GM21619 (cell line): ENCODE measurements around the gene CD9.
A peak's percentile ranks its signal among the peaks of the same experiment; 100 is the strongest.
"Not testable (repeated sequence)": the region's sequence is repeated elsewhere in the genome, so short reads cannot be mapped to it uniquely, and the experiment has no call there.

ENCODE experiments used
- ATAC-seq: cut with Tn5 transposase; IDR thresholded peaks from one replicate; pipeline ENCODE4 v1.9.1; 2021; ENCODE audit not compliant: unreplicated experiment

Gene CD9

DNA sequence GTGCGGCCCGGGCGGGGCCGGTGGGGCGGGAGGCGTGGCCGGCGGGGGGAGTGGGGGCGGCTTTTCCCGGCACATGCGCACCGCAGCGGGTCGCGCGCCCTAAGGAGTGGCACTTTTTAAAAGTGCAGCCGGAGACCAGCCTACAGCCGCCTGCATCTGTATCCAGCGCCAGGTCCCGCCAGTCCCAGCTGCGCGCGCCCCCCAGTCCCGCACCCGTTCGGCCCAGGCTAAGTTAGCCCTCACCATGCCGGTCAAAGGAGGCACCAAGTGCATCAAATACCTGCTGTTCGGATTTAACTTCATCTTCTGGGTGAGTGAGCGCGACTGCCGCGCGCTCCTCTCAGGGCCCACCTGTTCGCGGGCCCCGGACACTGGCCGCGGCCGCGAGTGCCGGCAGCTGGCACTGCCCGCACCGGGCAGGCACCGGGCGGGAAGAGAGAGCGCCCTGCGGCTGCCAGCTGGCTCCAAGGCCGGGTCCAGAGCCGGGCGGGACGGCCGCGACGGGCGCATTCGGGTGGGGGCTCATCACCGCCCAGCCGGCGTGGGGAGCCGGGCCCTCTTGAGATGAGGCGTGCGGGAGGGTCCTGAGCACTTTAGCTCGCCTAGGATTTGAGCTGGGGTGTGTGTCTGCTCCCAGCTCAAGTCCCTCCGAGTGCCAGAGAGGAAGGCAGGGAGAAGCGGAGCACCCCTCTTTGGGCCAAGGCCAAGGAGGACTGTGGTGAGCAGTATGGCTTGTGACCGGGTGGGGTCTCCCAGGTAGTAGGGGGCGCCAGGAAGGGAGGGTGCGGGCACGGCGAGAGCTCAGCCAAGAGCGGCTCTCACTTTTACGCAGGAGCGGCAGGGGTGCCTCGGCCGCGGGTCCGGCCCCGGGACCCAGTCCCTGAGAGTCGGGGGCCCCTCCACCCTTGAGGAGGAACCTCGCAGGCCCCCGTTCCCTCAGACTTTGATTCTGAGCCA, at the start of gene CD9:
Gene CD9, plus strand, starts transcription at position 145 of the 957 bp plus-strand sequence. Its CDS starts 100 bp downstream, at position 245.
- ATAC-seq = no peak

DNA sequence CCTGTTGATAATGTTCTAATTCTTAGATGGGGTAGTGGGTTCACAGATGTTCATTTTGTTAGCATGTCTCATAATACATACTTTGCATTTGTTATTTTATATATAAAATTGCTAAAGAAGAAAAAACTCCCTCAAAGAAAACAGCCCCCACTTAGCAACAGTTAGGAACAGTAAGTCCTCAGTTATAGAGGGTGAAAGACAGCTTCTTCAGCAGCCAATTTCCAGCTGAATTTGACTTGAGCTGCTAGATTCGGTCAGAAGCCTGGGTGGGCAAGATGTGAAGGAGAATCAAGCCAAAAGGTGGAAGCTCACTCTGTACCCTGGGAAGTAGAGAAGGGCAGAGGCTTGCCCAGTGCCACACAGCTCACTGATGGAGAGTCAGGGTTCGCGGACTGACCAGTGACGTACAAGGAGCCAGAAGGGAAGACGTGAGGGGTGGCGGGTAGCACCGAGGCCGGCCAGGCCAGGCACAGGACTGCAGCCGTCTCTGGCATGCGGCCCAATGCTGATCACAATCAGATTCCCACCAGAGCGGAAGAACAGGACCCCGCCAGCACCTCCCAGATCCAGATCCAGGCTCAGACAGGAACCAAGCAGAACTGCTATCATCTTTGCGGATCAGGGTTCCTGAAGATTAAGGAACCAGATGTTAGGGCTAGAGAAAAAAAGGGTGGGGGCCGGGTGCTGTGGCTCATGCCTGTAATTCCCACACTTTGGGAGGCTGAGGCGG, 45.3 kb upstream of the CD9 start:
- no peak for ATAC-seq

DNA sequence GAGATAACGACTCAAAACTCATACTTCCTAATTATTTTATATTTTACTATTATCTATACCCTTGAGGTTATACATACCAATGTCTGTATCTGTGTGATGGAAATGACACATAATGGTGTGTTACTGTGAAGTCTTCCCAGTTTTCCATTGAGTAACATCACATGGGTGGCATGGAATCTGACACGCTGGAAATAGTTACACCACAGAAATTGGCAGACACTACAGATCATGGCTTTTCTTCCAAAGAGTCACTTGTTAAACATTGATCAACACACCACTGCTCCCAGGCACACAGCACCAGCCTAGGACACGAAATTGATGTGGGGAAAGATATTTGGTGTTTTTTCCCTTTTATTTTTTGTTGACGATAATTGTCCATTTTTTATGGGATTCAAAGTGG, 42.7 kb upstream of the CD9 start:
- no peak for ATAC-seq

DNA sequence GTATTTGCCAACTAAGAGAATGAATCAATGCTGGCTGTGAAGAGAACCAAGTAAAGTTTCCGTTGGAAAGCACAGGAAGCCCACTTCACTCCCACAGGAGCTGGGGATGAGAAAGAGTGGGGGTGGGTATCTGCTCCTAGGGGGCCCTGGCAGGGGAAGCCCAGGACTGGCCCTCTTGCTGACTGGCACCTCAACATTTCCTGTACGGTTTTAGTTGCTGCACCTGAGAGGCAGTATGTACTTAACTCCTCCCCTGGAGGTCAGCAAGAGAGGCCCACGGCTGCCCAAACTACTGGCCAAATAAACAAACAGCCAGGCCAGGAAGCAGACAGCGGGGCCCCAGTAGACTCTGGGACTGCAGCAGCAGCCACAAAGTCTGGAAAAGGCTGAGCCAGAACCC, 41.9 kb upstream of the CD9 start:
- no peak for ATAC-seq

DNA sequence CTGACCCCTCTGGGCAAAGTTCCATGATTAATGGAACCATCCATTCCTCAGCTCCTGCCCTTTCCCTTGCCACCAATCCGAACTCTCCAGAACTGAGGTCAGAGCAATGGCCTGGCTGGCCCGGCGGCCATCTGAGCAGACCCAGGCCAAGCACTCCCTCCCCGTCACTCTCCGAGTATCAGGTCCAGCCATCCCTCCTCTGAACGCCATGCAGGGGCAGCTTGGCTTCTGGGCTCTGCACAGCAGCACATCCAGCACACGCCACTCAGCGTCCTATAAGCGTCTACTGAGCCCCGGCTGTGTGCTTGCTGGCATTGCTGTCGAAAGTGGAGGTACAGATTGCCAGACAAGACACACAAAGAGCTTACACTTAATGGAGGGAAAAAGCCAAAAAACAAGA, 41.5 kb upstream of the CD9 start:
- ATAC-seq = no peak

DNA sequence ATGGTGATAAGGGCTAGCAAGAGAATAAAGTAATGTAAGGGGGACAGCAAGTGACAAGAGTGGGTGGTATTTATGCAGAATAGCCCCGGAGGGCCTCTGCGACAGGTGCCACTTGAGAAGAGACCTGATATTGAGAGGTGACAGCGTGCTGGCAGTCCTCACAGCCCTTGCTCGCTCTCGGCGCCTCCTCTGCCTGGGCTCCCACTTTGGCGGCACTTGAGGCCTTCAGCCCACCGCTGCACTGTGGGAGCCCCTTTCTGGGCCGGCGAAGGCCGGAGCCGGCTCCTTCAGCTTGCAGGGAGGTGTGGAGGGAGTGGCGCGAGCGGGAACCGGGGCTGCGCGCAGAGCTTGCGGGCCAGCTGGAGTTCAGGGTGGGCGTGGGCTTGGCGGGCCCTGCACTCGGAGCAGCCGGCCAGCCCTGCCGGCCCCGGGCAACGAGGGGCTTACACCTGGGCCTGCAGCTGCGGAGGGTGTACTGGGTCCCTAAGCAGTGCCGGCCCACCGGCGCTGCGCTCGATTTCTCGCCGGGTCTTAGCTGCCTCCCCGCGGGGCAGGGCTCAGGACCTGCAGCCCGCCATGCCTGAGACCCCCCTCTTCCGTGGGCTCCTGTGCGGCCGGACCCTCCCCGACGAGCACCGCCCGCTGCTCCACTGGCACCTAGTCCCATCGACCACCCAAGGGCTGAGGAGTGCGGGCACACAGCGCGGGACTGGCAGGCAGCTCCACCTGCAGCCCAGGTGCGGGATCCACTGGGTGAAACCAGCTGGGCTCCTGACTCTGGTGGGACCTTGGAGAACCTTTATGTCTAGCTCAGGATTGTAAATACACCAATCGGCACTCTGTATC, 40.8 kb upstream of the CD9 start:
- ATAC-seq = not testable (repeated sequence)

GRCh38 chr12:6160049-6160649, 40.1 kb upstream of the CD9 start:
- not testable (repeated sequence) for ATAC-seq

DNA sequence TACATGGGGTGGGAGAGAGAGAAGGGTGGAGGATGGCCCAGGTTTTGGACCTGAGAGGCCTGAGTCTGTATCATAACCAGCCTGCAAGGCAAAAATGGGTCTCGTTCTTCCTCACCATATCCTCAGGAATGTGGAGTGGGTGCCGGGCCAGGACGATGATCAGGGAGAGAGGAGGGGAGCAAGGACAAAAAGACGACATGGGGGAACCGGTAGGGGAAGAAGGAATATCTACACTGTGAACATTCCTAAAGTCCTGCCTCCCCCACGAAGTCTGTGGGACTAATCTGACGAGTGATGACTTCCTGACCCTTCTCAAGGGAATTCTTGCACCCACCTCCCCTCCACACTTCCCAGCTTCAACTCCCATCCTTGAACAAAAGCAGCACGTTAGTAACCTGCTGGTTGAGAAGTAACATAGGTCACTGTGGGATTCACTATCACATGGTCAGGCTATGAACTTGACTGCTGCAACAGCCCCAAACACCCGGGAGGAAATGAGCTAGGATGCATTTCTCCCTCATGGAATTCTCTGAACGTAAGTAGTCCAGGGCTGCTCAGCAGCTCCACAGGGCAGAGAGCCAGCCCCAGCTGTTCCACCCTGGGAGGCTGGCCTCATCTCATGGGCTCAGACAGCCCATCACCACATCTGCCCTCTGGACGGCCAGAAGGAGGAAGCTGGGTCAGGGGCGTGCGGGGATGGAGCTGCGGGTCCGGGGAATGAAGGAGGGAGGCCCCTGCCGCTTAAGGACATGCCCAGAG, 38.9 kb upstream of the CD9 start:
- no peak for ATAC-seq

- ATAC-seq = no peak
These were observed 36.7 kb upstream of the CD9 start for GRCh38 chr12:6163416-6164060.

DNA sequence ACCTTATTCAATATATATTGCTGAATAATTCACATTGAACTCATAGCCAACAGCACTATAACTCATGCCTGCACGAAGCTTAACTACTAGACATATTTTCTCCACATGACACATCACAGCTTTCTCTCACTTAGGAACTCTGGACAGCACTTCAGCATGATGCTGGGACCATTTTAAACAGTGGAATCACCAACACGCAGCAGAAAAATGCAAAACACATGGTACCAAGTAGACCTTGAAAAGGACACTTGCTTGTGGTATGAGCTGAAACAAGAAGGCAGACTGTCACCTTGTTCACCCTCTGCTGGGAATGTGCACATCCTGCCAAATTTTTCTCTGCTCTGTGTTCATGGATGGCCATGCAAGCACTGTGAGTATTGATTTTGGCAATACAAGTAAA, 34.8 kb upstream of the CD9 start:
- ATAC-seq = no peak

DNA sequence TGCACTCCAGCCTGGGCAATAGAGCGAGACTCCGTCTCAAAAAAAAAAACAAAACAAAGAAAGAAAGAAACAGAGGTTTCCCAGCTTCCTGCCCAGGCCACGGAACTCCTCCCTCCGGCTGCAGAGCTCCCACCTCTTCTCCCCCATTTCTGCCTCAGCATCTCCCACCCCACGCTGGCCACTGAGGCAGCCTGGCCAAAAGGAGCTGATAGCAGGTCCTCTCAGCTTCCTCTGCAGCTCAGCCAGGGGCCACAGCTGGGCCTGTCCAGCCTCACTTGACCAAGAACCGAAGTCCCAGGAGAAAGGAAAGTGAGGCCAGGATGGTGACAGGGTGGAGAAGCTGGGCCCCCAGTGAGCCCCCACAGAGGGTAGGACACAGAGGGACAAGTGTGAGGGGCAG, 33.4 kb upstream of the CD9 start:
- ATAC-seq = no peak

DNA sequence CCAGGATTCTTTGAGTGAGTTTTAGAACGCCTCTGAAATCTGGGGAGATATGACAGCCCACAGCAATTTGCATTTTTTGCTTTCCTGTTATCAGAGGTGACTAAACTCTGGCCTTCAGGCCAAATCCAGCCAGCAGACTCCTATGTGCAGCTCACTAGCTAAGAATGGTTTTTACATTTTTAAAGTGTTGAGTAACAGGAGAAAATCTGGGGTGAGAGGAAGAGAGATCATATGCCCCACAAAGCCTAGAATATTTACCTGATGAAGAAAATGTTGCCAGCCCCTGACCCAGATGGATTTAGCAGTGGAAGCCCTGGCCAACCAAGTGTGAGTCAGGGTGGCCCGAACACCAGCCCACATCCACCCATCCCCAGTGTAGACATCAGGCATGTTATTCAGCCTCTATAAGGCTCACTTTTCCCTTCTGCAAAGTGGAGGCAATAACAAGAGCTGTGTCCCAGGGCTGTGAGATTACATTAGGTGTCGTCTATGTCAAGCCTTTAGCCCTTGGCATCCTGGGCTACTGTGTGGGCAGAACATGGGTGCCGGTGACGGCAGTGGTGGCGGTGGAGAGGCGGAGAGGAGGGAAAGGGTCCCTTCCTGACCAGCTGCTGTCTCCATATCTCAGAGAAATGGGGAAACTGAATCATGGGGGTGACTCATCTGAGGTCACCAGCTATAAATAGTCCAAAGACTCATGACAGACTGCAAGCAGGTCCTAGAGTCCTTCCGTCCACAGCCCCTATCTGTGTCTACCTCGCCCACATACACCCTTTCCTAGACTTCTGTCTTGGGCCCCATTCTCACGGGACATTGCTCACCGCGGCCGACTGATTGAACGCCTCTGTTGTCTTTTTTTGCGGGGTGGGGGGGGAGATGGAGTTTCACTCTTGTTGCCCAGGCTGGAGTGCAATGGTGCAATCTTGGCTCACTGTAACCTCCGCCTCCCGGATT, 32.6 kb upstream of the CD9 start:
- ATAC-seq = peak; percentile 87

DNA sequence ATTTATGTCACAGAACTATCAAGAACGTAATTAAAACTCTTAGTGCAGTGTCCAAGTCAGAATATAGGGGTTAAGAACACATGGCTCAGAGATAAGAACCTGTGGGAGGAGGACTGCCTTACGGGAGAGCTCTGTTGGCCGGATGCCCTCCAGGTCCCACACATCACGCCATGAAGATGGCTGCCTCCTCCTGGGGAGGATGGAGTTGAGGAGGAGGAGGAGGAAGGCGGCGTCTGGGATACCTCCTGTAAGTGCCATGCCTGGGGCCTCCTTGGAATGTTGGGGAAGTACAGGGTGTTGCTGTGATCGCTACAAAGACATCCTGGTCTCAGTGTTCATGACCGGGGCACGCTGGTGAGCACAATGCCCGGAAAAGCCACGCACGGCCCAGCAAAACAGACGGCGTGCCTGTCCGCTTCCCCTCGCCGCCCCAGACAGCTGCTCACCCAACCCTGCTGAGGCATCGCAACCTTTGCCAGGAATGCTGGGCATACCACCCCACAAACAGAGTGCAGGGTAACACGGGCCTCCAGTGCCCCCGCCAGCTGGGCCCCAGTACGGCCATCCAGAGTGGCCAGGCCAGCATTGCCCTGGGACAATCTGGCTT, 28.7 kb upstream of the CD9 start:
- no peak for ATAC-seq

DNA sequence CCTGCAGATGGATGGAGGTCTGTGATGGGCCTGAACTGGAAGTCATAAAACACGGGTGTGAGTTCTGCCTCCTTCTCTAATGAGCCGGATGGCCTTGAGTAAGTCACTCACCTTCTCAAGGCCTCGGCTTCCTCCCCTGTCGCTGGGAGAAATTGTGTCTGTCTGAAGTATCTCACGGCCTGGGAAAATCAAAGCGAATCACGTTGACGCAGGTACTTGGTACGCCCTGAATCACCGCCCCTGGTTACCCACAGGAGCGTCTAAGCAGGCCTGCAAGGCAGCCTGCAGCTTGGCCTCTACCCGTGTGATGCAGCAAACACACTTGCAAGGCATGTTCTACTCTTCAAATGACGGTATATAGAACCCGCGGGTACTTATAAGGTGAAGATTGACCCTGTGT, 28.1 kb upstream of the CD9 start:
- ATAC-seq = no peak

DNA sequence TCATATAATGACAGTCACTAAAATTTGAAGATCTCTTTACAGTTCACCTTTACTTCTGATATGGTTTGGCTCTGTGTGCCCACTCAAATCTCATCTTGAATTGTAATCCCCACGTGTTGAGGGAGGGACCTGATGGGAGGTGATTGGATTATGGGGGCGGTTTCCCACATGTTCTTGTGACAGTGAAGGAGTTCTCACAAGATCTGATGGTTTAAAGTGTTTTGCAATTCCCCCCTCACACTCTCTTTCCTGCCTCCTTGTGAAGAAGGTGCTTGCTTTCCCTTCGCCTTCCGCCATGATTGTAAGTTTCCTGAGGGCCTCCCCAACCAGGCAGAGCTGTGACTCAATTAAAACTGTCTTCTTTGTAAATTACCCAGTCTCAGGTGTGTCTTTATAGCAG, 27.3 kb upstream of the CD9 start:
- ATAC-seq = no peak

DNA sequence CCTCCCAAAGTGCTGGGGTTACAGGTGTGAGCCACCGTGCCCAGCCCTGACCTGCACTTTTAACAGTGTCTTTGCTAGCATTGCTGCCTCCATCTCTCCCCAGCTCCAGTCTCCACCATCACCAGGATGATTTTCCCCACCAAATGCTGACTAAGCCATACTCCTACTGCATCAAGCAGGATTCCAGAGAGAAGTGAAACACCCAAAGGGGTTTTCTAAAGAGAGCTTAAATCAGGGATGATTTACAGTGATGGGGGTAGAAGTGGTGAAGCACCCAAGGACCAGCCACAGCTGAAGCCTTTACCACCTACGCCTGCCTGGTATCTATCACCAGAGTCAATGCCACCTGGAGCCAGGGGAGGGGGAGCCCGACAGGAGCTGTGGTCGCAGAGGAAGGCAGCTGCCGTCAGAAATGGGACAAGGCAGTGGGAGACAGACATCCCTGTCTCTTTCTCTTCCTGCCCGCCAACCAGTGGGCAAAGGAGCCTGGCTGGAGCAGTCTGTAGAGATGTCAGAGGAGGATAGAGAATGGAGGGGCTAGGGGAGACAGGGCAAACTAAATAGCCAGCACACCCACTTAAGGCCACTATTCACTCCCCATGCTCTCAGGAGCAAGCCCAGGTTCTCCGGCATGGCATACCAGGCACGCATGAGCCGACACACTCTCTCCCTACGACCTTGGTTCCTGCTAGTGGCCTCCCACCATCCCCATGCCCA, 22.4 kb upstream of the CD9 start:
- ATAC-seq = no peak

- ATAC-seq = no peak
These were observed 21.0 kb upstream of the CD9 start for GRCh38 chr12:6178981-6179761.
